Heart right ventricle (tissue), 16 donors: ENCODE data around the gene SLC35F3. TPM values are rescaled to one million over a fixed set of nuclear protein-coding genes. Genes with fewer than 3 reads are reported as not detected.

Source experiments
- ATAC-seq, 8 donors: fragments of 200-7000 bp; cut with Tn5 transposase; one replicate each; pipeline ENCODE4 v1.9.1; 2020; ENCODE audit warnings: mild to moderate bottlenecking in 8 of 8, moderate library complexity in 8 of 8, moderate number of reproducible peaks in 1 of 8
- DNase-seq, 2 donors: peaks; one replicate each; pipeline ENCODE4 v3.0.0-alpha.2; 2020
- H3K27ac ChIP-seq, 10 donors: fragments of 200-600 bp; sonication (generic) in 2 of 10; one replicate each; pipeline versions ENCODE4 v1.5.0 to v1.8.0; 2020 to 2022; ENCODE audit warnings: mild to moderate bottlenecking in 3 of 10
- H3K27me3 ChIP-seq, 7 donors: fragments of 200-600 bp; one replicate each; pipeline ENCODE4 v1.8.0; 2021 to 2022; ENCODE audit warnings: mild to moderate bottlenecking in 2 of 7
- H3K36me3 ChIP-seq, 9 donors: fragments of 200-600 bp; sonication (generic) in 1 of 9; one replicate each; pipeline versions ENCODE4 v1.5.0 to v1.8.0; 2020 to 2022; ENCODE audit warnings: mild to moderate bottlenecking in 2 of 9
- H3K4me1 ChIP-seq, 9 donors: fragments of 200-600 bp; sonication (generic) in 1 of 9; one replicate each; pipeline versions ENCODE4 v1.5.0 to v1.8.0; 2020 to 2022; ENCODE audit warnings: mild to moderate bottlenecking in 4 of 9
- H3K4me3 ChIP-seq, 10 donors: fragments of 200-600 bp; sonication (generic) in 2 of 10; one replicate each; pipeline versions ENCODE4 v1.5.0 to v1.8.0; 2020 to 2022; ENCODE audit warnings: mild to moderate bottlenecking in 7 of 10, moderate library complexity in 2 of 10
- H3K9me3 ChIP-seq, 11 donors: fragments of 200-600 bp in 10 of 11; sonication (generic) in 2 of 11; one replicate each; pipeline versions ENCODE4 v1.5.0 to v1.8.0; 2013 to 2022; ENCODE audit warnings: mild to moderate bottlenecking in 2 of 11, control low read depth in 1 of 11, moderate library complexity in 1 of 11
- CTCF ChIP-seq, 9 donors: fragments of 200-600 bp; sonication (generic) in 2 of 9; IDR thresholded peaks; one replicate each; pipeline versions ENCODE4 v1.5.0 to v1.8.0; 2021 to 2022; ENCODE audit warnings: antibody characterized with exemption in 9 of 9, mild to moderate bottlenecking in 5 of 9, moderate library complexity in 1 of 9
- WGBS, 2 donors: extraction: QIAGEN DNeasy Blood & Tissue Kit; methylation state at CpG; one replicate each; pipeline ENCODE4 v1.1.7; 2013; ENCODE audit warnings: inconsistent platforms in 1 of 2; 5-methylcytosine and 5-hydroxymethylcytosine counted together
- intact Hi-C, 10 donors: fragments of 100-400 bp; cut with DNase I; formaldehyde crosslinking; loops; one replicate each; pipeline versions ENCODE4 v1.11.1 to v1.14.2; 2022
- polyA plus RNA-seq, 2 donors: library from polyadenylated mRNA; stranded (reverse); fragments of 200-250 nt; gene quantifications; one replicate each; pipeline ENCODE4 v1.2.3, GENCODE V29; 2013
- total RNA-seq, 10 donors: library from RNA; stranded (reverse); fragmentation: NEBNext Ultra II Directional in 3 of 10; extraction: Animal tissue kit (Norgen Biotek cat#: 25700) in 3 of 10; gene quantifications; one replicate each; pipeline versions ENCODE4 v1.2.1 to v1.2.4, GENCODE V29; 2021 to 2023
- donor health status: Arrhythmogenic right ventricular cardiomyopathy.
- donor health status: ischemic (EF 13 %, LVEDD 7.1; RV severe dilation, severe dysfunction).
- donor health status: healthy with polysubstance abuse.
- donor health status: DM: no; HTN: yes; CAD: no.
- donor health status: DM: no; HTN: no; CAD: no.
- donor health status: ischemic (EF 25% LVEDD 6.9; RV normal size, moderate dysfunction).
- donor health status: ischemic (EF 25% LVEDD 5.7; RV mildly dilated, moderate dysfunction).
- donor health status: healthy.
- donor health status: DM: yes; HTN: yes; CAD: no.
- donor health status: Ischemic cardiomyopathy.
- donor health status: ischemic (EF 35%, LVEDD 5.7; RV mildly dilated, moderate dysfunction).
- donor health status: nonischemic (EF 11% LVEDD 7.7; RV severe dilation, severe dysfunction).
- donor health status: DM: yes; HTN: yes; CAD: no.
- donor health status: PGD.
- donor health status: ischemic (EF 29% LVEDD 5.4; RV normal size, mild dysfunction).
- donor health status: nonischemic (EF 23%, LVEDD 6.1; RV moderate dilation, normal function).

Gene SLC35F3
- total and polyA plus RNA-seq, 12 donors: 0.04 to 0.09 (median 0.09) TPM; not detected in 9

GRCh38 chr1:233981042-233981675 lies 76.7 kb downstream of the SLC35F3 start:
- Histone ChIP-seq H3K9me3 (no peaks in the 10 kb centered on the region), H3K4me1 (no peaks in the 10 kb centered on the region), H3K27ac (no peak overlapping the region), H3K36me3 (no peaks in the 10 kb centered on the region), H3K4me3 (no peak overlapping the region), H3K27me3 (peaks cover 0 to 8% (median 0%) of the 10 kb centered on the region in 7 donors)
- ATAC-seq (no peak), DNase-seq (no peak)
- 82 to 88% methylated on average over 10 of the region's 10 CpGs for WGBS, 2 donors
- intact Hi-C loops: no loop called here
- no peak for TF ChIP-seq CTCF (IDR thresholded peaks at IDR 0.05)

DNA sequence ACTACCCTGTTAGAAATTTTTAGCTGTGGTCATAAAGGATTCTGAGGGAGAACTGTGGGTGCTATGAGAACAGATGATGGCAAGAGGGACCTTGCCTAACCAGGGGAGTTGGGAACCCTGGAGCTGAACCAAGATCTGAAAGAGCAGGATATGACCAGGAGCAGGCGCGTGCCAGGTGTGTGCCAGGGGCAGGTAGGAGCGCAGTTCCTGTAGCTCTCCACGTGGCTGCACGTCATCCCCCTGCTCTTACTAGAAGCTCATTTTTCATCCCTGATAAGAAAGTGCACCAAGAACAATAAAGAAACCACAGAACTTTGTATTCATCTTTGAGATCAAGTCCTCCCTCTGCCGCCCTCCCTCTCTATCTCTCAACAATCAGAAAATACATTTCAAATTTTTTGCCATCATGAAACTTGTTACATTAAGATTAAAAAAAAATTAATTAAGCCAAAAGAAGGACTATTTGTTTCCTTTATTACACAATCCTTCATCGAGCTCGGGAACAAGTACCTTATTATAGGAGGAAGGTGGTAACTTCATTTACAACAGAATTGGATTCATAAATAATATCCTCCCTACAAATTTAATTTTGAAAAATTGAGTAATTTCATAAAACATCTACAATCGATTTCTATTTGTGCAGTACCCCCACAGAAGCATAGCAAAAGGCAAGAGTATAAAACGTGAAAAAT lies 78.5 kb downstream of the SLC35F3 start:
- H3K27ac ChIP-seq: no peak overlapping the region
- TF ChIP-seq CTCF (IDR thresholded peaks at IDR 0.05): no peak
- WGBS, 2 donors: 73% methylated on average over 10 of the region's 10 CpGs
- H3K27me3 ChIP-seq: peaks cover 0 to 8% (median 3%) of the 10 kb centered on the region in 7 donors
- no peak overlapping the region for H3K4me3 ChIP-seq
- H3K9me3 ChIP-seq: no peaks in the 10 kb centered on the region
- ATAC-seq (no peak), DNase-seq (no peak)
- intact Hi-C loops: no loop called here
- no peaks in the 10 kb centered on the region for H3K36me3 ChIP-seq
- H3K4me1 ChIP-seq: no peaks in the 10 kb centered on the region

GRCh38 chr1:233983811-233984210 lies 79.3 kb downstream of the SLC35F3 start:
- Histone ChIP-seq H3K4me3 (no peak overlapping the region), H3K27me3 (peaks cover 0 to 16% (median 5%) of the 10 kb centered on the region in 7 donors), H3K27ac (no peak overlapping the region), H3K9me3 (no peaks in the 10 kb centered on the region), H3K4me1 (no peaks in the 10 kb centered on the region), H3K36me3 (no peaks in the 10 kb centered on the region)
- WGBS, 2 donors: 63% methylated on average over 7 of the region's 7 CpGs
- intact Hi-C loops: no loop called here
- TF ChIP-seq CTCF (IDR thresholded peaks at IDR 0.05): no peak
- no peak for ATAC-seq
- no peak for DNase-seq

DNA sequence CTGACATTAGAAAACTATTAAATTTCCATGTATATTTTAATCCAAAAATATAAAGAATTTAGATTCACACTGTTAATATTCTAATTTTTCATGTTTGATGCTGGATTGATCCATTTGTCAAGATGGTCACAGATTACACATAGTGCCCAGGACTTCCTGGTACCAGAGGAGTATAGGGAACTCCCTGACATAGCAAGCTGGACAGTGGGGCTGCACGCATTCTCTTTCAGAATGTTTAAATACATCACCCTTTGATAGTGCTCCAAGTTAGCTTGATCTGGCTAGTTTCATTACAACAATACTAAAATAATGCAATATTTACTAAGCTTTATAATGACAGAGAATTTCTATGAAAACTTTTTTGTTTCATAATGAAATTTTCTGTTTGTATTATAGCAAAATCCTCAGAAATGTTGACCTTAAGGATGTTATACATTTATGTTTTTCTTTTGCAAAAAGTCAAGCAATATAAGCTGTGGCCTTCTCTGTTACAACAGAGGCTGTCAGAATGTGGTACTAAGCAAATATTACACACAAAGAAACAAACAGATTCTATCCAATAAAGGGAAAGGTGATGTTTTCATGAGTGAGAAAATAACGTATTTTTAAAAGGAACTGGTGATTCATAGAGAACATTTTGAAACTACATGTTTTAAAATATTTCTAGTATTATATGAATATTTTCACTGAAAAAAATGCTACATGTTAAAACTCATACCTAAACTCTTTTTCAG lies 84.7 kb downstream of the SLC35F3 start:
- DNase-seq (no peak), ATAC-seq (no peak)
- no peak overlapping the region for H3K27ac ChIP-seq
- 65 to 71% methylated on average over 2 of the region's 2 CpGs for WGBS, 2 donors
- no peak for TF ChIP-seq CTCF (IDR thresholded peaks at IDR 0.05)
- intact Hi-C loops: no loop called here
- H3K36me3 ChIP-seq: no peaks in the 10 kb centered on the region
- no peak overlapping the region for H3K4me3 ChIP-seq
- no peaks in the 10 kb centered on the region for H3K9me3 ChIP-seq
- no peaks in the 10 kb centered on the region for H3K4me1 ChIP-seq
- peaks cover 0 to 23% (median 11%) of the 10 kb centered on the region in 7 donors for H3K27me3 ChIP-seq
